GM19468 (cell line): Measurements from ENCODE around the gene FPR2.
"Not testable (repeated sequence)": the region's sequence is repeated elsewhere in the genome, so short reads cannot be mapped to it uniquely, and the experiment has no call there.

ENCODE experiments used
- ATAC-seq: cut with Tn5 transposase; IDR thresholded peaks from one replicate; pipeline ENCODE4 v1.9.1; 2021; ENCODE audit warnings: mild to moderate bottlenecking, moderate library complexity, moderate number of reproducible peaks; ENCODE audit not compliant: unreplicated experiment; ENCODE audit errors: extremely low read depth

The FPR2 gene

DNA sequence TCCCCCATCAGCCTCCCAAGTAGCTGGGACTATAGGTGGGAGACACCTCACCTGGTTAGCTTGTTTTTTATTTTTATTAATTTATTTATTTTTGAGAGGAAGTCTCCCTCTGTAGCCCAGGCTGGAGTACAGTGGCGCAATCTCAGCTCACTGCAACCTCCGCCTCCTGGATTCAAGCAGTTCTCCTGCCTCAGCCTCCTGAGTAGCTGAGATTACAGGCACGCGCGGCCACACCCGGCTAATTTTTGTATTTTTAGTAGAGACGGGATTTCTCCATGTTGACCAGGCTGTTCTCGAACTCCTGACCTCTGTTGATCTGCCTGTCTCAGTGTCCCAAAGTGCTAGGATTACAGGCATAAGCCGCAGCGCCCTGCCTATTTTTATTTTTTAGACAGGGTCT, 22.5 kb upstream of the FPR2 start:
- ATAC-seq, result not testable (repeated sequence)

DNA sequence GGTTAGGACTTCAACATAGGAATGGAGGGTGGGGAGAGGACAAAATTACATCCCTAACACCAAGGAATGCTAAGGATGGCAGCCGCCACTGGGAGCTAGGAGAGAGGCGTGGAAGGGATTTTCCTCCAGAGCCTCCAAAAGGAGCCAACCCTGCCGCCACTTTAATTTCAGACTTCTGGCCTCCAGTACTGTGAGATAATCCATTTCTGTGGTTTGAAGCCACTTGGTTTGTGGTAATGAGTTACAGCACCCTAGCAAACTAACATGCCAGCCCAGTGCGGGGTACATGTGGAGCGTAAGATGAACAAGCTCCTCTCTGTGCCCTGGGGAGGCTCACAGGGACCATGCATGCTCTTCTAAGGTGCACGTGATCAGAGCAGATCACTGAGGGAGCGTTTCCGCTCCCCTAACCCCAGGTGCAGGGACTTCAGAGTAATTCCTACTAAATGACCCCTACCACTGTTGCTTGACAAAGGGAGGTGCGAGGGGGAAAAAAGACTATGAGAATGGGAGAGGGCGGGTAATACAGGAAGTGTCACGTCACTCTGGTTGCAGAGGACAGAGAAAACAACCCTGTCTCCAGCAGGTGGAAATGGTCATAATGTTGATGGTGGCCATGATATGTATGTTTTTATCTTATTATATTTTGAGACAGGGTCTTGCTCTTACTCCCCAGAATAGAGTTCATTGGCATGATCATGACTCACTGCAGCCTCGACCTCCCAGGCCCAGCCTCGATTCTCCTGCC, 21.3 kb upstream of the FPR2 start:
- no peak for ATAC-seq

DNA sequence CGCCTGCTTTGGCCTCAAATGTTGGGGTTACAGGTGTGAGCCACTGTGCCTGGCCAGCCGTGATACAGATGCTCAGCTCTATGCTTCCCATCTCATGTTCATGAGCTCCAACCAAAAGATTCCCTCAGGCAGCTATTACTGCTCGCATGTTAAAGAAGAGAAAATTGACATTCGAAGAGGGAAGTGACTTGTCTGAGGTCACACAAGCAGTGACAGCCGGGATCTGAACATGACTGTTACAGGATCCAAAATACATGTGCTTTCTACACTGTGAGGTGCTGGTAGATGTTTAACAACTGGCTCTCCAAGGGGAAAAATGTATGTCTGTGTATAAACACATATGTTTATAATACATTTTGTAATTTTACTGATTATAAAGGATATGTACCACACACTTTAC, 20.6 kb upstream of the FPR2 start:
- ATAC-seq, result no peak

DNA sequence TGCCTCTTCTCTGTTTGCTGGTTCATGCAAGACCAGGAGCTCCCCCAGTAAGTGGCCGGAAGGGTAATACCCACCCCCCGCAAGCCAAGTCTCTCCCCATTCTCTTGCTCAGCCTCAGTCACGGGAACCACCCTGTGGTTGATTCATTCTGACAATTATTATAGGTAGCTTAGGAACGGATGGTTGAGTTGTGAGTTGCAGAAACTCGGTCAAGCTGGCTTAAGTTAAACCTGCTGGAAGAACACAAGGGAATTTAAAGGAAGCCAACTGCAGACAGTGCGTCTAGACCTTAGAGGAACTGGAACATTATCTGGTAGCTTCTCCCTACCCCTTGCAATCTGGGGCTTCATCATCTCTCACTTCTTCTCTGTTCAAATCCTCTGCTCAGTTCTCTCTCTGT, 18.2 kb upstream of the FPR2 start:
- no peak for ATAC-seq

DNA sequence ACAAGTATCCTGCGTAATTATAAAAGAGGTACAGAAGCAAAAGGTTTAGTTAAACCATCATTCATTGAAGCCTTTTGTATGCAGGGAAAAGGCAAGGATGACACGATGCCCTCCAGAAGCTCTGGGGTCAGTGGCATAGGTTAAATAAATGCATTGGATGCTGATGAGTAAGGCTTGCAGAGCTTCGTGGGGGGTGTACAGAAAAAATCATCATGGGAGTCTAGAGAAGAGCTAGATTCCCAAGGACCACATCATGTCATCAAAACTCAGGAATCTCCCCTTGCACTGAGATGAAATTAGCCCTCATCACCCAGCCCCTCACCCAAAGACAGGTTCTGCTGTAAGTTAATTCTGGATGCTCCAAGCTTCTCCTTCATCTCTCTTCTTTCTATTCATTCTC, 17.6 kb upstream of the FPR2 start:
- ATAC-seq, result no peak

DNA sequence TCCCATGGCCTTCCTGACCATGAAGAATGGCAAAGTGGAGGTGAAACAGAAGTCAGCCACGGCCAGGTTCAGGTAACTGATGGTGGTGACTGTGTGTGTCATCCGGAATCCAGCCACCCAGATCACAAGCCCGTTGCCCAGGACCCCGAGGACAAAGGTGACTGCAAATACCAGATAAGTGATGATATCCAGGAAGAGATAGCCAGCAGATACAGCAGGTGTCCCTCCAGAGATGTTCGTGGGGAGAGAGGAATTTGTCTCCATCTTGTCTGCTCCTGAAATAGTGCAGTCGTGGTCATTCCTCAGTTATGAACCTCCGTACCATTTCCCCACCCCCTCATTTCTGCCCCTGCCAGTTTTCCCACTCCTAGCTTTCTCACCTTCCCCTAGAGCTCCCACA, 14.2 kb upstream of the FPR2 start:
- ATAC-seq, result no peak

DNA sequence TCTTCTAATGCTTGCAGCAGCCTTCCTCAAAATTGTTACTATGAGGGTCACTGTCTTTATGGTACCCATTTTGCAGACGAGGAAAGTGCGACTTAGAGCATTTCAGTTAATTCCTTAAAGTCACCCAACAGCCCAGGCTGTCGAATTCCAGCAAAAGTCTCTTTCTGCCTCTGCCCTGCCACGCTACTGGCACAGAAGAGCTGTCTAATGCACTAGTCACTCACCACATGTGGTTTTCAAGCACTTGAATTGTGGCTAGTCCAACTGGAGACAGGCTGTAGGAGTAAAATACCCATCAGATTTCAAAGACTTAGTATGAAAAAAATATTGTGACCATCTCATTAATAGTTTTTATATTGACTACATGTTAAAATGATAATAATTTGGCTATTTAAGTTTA, 11.0 kb upstream of the FPR2 start:
- ATAC-seq, result no peak

DNA sequence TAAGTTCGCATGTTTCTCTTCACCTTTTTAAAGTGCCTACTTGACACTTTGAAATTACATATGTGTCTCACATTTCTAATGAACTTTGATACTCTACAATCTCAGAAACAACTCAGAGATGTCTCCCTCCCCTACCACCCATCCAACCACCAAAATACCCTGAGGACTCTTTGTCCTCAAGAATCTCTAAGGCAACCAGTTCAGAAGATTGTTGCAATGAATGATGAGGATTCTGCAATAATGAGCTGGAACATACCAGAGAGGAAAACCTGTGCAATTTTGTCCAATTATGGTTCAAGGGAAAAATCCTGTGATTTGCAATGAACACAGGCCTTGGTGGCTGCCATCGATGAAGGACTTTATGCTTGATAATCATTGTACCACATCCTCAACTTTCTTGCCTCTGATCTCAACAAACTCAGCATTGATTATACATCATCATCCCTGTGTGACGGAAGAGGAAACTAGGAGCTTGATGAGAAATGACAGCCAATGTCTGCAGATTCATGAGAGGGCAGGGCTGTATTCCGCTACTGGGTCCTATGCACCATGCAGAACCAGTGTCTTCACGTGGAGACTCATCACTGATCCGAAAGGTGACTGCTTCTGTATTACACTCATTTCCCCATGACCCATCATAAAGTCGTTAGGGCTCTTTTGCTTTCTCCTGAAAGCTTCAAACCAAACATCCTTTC, 10.4 kb upstream of the FPR2 start:
- ATAC-seq, result no peak

DNA sequence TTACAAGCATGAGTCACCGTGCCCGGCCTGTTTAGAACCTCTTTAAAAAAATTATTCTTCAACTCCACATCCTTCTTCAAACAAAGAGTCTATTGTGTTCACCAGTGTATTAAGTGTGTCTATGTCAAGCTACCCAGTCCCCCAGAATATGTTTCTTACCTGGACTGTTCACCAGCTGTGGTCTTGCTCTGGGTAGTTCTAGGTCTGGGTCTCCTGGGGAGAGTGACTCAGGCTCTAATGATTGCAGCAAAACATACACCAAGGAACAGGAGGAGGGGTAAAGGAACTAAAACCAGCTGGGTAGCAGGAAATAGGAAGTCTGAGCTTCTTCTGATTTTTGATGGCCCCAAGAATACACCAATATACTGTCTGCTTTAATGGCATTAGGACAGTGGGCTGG, 9.3 kb upstream of the FPR2 start, which contains the start of gene FPR1:
Gene FPR1 (minus strand): TSS at position 224 of the 400 bp plus-strand sequence. CDS start 4,884 bp downstream, outside the sequence.
- no peak for ATAC-seq

DNA sequence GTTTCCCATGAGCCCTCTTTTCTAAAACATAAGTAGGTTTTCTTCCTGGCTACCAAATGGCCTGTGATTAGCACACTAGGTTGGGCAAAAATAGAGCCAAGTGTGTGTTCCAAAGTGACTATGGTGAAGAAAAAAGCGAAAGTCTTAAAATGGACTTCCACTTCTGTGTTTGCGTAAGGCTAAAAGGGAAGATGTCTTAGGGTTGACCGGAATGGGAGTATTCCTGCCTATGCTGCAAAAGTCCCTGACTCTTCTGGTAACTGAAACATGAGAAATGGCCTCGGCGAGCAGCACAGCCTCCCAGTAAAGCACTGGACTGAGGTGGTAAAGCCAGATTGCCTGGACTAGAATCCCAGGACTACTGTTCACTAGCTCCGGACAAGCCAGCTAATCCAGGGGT, 6.9 kb upstream of the FPR2 start:
- ATAC-seq, result no peak

DNA sequence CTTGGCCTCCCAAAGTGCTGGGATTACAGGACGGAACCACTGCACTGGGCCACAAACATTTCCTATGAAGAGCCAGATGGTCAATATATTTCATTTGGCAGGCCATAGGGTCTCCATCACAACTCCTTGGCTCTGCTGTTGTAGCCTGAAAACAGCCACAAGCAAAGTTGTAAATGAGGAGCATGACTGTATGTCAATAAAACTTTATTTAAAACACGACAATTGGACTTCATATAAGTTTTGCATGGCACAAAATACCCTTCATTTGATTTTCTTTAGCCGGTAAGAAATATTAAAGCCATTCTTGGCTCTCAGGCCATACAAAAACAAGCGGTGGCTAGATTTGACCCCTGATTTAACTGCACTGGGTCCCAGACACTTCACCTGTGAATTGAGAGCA, 6.2 kb upstream of the FPR2 start:
- no peak for ATAC-seq

DNA sequence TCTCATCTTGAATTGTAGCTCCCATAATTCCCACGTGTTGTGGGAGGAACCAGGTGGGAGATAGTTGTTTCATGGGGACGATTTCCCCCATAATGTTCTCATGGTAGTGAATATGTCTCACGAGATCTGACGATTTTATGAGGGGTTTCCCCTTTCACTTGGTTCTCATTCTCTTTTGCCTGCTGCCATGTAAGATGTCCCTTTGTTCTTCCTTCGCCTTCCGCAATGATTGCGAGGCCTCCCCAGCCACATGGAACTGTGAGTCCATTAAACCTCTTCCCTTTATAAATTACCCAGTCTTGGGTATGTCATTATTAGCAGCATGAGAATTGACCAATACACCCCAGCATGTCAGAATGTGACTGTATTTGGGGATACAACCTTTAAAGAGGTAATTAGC, 5.4 kb upstream of the FPR2 start:
- no peak for ATAC-seq

DNA sequence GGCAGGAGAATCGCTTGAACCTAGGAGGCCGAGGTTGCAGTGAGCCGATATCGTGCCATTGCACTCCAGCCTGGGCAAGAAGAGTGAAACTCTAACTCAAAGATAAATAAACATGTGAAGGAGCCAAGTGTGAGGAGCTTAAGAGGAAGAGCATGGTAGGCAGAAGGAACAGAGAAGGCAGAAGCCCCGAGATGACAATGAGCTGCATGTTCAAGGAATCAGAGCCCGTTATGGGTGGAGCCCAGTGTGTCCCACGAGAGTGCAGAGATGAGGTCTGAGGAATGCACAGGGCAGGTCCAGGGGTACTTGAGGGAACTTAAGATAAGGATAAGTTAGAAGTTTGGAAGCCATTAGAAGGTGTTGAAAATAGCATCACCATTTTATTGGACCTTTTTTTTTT, 716 bp downstream of the FPR2 start:
- ATAC-seq, result no peak

DNA sequence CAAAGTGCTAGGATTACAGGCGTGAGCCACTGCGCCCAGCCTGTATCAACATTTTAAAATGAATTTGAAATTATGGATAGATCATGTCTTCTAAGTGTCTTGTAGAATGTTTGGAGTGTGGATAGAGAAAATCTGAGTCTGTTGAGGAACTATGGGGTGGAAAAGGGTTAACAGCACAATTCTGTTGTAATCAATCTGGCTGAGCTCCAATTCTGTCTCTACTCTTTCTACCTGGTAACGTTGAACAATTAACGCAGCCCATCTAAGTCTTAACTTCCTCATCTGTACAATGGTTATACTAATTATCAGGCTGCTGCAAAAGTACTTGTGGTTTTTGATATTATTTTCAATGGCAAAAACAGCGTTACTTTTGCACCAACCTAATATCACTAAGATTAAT, 4.1 kb downstream of the FPR2 start:
- ATAC-seq, result no peak

DNA sequence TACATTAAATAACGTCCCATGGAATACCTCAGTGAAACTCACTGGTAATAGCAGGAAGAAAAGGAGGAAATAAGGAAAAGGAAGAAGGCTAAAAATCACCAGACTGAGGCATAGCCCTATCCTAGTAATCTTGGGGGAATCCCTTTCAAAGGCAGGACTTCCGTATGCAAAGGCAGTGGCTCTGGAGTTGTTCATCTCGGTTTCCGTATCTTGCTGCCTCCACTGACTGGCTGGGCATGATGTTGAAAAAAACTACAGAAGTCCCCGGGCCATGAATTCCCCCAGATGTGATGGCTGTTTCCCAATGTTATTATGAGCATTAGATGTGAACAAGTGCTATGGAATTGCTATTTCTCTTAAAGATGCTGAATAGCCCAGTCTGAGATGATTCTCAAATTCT, 5.5 kb downstream of the FPR2 start:
- ATAC-seq, result no peak

DNA sequence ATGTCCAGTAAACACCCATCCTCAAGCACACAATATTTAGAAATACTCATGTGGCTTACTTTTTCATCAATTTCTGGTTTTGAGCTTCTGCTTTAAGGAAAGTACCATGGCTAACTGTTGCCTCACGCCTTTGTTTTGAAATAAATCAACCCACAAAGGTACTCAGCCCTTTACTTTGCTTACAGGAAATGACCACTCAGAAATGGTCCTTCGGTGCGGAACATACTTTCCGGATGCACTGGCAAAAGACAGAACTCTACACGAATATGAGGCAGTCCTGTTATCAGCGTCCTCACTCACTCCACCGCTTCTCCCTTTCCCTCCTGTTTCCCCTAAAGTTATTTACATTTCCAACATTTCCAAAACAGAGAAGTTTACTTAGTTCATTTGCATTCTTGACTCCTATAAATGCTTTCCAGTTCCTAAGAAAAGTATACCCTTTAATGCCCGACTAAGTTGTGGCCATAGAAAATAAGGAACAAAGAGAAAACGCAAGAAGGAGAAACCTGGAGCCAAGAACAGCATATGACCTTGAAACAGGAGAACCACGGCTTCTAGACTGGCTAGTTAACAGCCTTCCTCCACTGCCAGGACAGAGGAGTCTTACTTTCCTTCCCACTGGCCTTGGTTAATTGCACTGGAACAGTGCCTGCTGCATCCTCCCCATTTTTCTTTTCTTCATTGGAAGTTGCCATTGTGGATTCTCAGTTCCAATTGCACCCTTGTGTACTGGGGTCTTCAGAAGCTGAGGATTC, 10.6 kb downstream of the FPR2 start:
- ATAC-seq, result no peak

DNA sequence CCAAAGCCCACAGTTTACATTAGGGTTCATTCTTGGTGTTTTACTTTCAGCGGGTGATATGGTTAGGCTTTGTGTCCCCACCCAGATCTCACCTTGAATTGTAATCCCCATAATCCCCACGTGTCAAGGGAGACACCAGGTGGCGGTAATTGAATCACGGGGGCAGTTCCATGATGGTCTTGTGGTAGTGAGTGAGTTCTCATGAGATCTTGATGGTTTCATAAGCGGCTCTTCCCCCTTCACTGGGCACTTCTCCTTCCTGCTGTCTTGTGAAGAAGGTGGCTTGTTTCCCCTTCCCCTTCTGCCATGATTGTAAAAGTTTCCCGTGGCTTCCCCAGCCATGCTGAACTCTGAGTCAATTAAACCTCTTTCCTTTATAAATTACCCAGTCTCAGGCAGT, 12.0 kb downstream of the FPR2 start:
- ATAC-seq, result no peak

DNA sequence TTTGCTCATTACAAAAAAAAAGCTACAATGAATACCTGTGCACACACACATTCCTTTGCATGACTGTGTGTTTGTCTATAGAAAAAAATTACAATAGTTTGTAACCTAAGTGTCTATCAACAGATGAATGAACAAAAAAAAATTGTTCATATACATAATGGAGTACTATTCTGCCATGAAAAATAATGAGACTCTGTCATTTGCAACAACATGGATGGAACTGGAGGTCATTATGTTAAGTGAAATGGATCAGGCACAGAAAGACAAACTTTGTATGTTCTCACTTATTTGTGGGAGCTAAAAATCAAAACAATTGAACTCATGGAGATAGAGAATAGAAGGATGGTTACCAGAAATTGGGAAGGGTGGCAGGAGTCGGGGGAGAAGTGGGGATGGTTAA, 15.6 kb downstream of the FPR2 start:
- ATAC-seq, result not testable (repeated sequence)

DNA sequence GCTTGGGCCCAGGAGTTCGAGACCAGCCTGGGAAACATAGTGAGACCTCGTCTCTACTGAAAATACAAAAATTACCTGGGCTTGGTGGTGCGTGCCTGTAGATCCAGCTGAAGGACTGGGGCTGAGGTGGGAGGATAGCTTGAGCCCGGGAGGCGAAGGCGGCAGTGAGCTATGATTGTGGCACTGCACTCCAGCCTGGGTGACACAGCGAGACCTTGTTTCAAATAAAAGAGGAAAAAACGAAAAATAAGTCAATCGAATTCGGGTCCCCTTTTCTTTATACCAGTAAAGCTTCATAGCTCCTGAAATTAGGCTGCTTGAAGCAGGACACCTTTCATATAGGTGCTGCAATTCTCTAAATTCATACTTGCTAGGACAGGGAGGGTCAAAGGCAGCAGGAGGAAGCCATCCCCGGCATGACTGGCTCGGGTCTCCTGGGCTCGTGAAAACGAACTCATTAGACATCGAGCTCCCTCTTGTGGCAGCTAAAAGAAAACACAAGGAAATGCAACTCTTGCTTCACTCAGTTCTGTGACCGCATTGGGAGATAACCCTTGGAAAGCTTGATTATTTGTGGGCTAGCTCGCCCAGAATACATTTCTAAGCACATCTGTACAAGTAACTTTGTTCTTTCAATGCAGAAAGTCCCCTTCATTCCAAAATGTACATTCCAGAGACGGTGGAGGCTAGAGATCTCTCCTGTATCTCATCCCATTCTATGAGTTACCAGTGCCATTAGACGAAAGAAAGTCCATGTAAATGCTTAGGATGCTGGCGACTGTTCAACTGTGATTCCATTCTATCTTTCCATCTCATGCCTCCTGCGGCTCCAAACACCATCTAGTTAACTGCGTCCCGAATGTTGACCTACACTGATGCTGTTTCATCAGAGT, 16.8 kb downstream of the FPR2 start:
- no peak for ATAC-seq

DNA sequence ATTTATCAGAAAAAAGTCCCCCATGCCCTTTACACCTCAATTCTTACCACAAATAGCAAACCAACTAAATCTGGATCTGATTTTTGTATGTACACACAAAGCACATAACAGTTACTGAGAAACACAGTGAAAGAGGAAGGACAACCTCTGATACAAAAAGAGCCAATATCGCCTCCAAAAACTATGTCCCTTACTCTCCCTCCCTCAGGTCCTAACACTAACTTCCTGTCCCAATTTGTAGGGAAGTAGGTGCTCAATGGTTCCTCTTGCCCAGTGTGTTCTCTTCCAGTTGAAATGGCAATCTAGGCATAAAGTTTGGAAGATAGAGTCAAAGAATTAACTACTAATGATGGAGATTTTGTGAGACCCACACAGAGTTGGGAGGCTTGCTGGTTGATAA, 18.2 kb downstream of the FPR2 start:
- no peak for ATAC-seq
